Transverse colon (tissue), 4 donors: ENCODE data around the gene EPHA8. TPM values are rescaled to one million over a fixed set of nuclear protein-coding genes. Genes with fewer than 3 reads are reported as not detected.

Experiments used
- DNase-seq: peaks from one replicate; pipeline ENCODE4 v3.0.0-alpha.2; 2019
- H3K27ac ChIP-seq, 4 donors: fragments of 200-600 bp; sonication (generic); 2 replicates each; pipeline ENCODE4 v1.5.1; 2016 to 2018; ENCODE audit warnings: inconsistent platforms in 4 of 4
- H3K27me3 ChIP-seq: fragments of 200-600 bp; sonication (generic); 2 replicates; pipeline ENCODE4 v1.5.1; 2017; ENCODE audit warnings: inconsistent platforms
- H3K36me3 ChIP-seq, 4 donors: fragments of 200-600 bp; sonication (generic); 2 replicates each; pipeline ENCODE4 v1.5.1; 2017 to 2019; ENCODE audit warnings: inconsistent platforms in 4 of 4
- H3K4me1 ChIP-seq, 4 donors: fragments of 200-600 bp; sonication (generic); 2 replicates each; pipeline ENCODE4 v1.5.1; 2017 to 2020; ENCODE audit warnings: inconsistent platforms in 4 of 4
- H3K4me3 ChIP-seq, 4 donors: fragments of 200-600 bp; sonication (generic); 1 replicate in 1 of 4; 2 replicates in 3 of 4; pipeline versions ENCODE4 v1.5.1 to v1.6.1; 2017 to 2019; ENCODE audit warnings: inconsistent platforms in 4 of 4
- H3K9me3 ChIP-seq, 2 donors: fragments of 200-600 bp; sonication (generic); 2 replicates each; pipeline ENCODE4 v1.5.1; 2017 to 2019; ENCODE audit warnings: inconsistent platforms in 2 of 2
- EP300 ChIP-seq: sonication (generic); formaldehyde crosslinking; IDR thresholded peaks from one replicate; pipeline ENCODE4 v1.6.1; 2017; ENCODE audit warnings: antibody characterized with exemption, low read depth
- POLR2A ChIP-seq: fragments of 450-650 bp; IDR thresholded peaks from one replicate; pipeline ENCODE4 v1.6.1; 2016; ENCODE audit warnings: antibody characterized with exemption, mild to moderate bottlenecking, moderate library complexity
- POLR2AphosphoS5 ChIP-seq, 3 donors: sonication (generic); formaldehyde crosslinking; IDR thresholded peaks; one replicate each; pipeline ENCODE4 v1.6.1; 2016; ENCODE audit warnings: antibody characterized with exemption in 3 of 3
- WGBS, 2 donors: methylation state at CpG; one replicate each; pipeline ENCODE4 v1.1.5; 2018; ENCODE audit warnings: low coverage in 1 of 2; 5-methylcytosine and 5-hydroxymethylcytosine counted together
- in situ Hi-C, 4 donors: fragments of 200-750 bp; cut with MboI; loops; one replicate each; pipeline versions ENCODE4 v1.15.0 to v1.15.1; 2017; ENCODE audit warnings: low sequenced_read_pairs in 3 of 4, low pct_ligation_motif_present in 1 of 4, low pct_unique_long_range_greater_than_20kb in 1 of 4
- intact Hi-C: fragments of 100-400 bp; cut with DNase I; formaldehyde crosslinking; loops from one replicate; pipeline ENCODE4 v1.15.1; 2023; ENCODE audit warnings: low total_unique reads
- total RNA-seq, 4 donors: library from RNA; depleted of rRNA; stranded (reverse); fragments of >200 nt; gene quantifications; one replicate each; pipeline ENCODE4 v1.1.0, GENCODE V29; 2016
- TF ChIP-seq, protein P1 (sequence below), 5 experiments: fragments of 200-600 bp in 3 of 5; fragments of 450-650 bp in 2 of 5; sonication (generic) in 3 of 5; IDR thresholded peaks; 1 replicate in 2 of 5; 2 replicates in 3 of 5; pipeline ENCODE4 v1.5.1; 2016 to 2017; ENCODE audit warnings: antibody characterized with exemption in 5 of 5, inconsistent platforms in 3 of 5, mild to moderate bottlenecking in 2 of 5, moderate library complexity in 1 of 5

Gene EPHA8
- total RNA-seq, 4 donors from 2014 or later, result not detected

GRCh38 chr1:22600071-22600816 lies 37.0 kb downstream of the EPHA8 start:
- TF ChIP-seq, protein P1, sequence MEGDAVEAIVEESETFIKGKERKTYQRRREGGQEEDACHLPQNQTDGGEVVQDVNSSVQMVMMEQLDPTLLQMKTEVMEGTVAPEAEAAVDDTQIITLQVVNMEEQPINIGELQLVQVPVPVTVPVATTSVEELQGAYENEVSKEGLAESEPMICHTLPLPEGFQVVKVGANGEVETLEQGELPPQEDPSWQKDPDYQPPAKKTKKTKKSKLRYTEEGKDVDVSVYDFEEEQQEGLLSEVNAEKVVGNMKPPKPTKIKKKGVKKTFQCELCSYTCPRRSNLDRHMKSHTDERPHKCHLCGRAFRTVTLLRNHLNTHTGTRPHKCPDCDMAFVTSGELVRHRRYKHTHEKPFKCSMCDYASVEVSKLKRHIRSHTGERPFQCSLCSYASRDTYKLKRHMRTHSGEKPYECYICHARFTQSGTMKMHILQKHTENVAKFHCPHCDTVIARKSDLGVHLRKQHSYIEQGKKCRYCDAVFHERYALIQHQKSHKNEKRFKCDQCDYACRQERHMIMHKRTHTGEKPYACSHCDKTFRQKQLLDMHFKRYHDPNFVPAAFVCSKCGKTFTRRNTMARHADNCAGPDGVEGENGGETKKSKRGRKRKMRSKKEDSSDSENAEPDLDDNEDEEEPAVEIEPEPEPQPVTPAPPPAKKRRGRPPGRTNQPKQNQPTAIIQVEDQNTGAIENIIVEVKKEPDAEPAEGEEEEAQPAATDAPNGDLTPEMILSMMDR (IDR thresholded peaks at IDR 0.05), result no peak
- TF ChIP-seq EP300 (no peak), POLR2AphosphoS5 (IDR thresholded peaks at IDR 0.05) (no peak), POLR2A (no peak)
- intact Hi-C loops, result no loop called here
- Histone ChIP-seq H3K36me3 (no peaks in the 10 kb centered on the region), H3K27me3 (peaks cover 71% of the 10 kb centered on the region), H3K27ac (no peak overlapping the region), H3K4me1 (no peaks in the 10 kb centered on the region), H3K9me3 (no peaks in the 10 kb centered on the region), H3K4me3 (no peak overlapping the region)
- DNase-seq, result peak; percentile 38
- in situ Hi-C loops, result no loop called here
- WGBS, 2 donors, result 0 to 56% methylated on average over 1 to 22 of the region's 22 CpGs

DNA sequence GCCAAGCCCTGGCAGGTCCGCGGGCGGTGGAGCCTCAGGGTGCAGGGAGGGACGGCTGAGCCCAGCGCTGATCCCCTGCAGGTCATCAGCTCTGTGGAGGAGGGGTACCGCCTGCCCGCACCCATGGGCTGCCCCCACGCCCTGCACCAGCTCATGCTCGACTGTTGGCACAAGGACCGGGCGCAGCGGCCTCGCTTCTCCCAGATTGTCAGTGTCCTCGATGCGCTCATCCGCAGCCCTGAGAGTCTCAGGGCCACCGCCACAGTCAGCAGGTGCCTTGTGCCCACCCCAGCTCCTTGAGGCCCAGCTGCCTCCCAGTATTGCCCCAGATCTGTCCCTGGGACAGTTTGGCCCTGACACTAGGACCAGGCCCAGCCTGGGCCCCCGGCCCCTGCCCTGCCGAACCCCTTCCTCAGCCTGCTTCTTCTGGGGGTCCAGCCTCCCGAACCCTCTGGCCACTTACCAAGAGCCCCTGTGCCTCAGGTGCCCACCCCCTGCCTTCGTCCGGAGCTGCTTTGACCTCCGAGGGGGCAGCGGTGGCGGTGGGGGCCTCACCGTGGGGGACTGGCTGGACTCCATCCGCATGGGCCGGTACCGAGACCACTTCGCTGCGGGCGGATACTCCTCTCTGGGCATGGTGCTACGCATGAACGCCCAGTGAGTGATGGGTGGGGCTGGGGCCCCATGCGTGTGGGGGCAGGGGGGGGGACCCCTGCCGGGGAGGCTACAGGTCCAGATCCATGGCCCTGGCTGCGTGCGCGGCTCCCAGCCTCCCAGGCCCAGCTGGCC lies 37.7 kb downstream of the EPHA8 start:
- peaks cover 70% of the 10 kb centered on the region for H3K27me3 ChIP-seq
- no peaks in the 10 kb centered on the region for H3K4me1 ChIP-seq
- TF ChIP-seq POLR2AphosphoS5 (IDR thresholded peaks at IDR 0.05) (no peak), POLR2A (no peak), EP300 (no peak)
- TF ChIP-seq, protein P1 (IDR thresholded peaks at IDR 0.05), result no peak
- H3K36me3 ChIP-seq, result no peaks in the 10 kb centered on the region
- no peak for DNase-seq
- no peak overlapping the region for H3K27ac ChIP-seq
- H3K9me3 ChIP-seq, result no peaks in the 10 kb centered on the region
- H3K4me3 ChIP-seq, result no peak overlapping the region
- WGBS, 2 donors, result 80% methylated on average over 28 of the region's 39 CpGs; no CpG with 5 or more reads in 1 of the 2 donors
- in situ Hi-C loops, result no loop called here
- intact Hi-C loops, result no loop called here

GRCh38 chr1:22601610-22602009 lies 38.3 kb downstream of the EPHA8 start:
- no peak for DNase-seq
- TF ChIP-seq EP300 (no peak), POLR2A (no peak), POLR2AphosphoS5 (IDR thresholded peaks at IDR 0.05) (no peak)
- TF ChIP-seq, protein P1 (IDR thresholded peaks at IDR 0.05), result no peak
- Histone ChIP-seq H3K36me3 (no peaks in the 10 kb centered on the region), H3K4me1 (no peaks in the 10 kb centered on the region), H3K27me3 (peaks cover 75% of the 10 kb centered on the region), H3K4me3 (no peak overlapping the region), H3K9me3 (no peaks in the 10 kb centered on the region), H3K27ac (no peak overlapping the region)
- in situ Hi-C loops, result no loop called here
- WGBS, 2 donors, result 95% methylated on average over 7 of the region's 12 CpGs; no CpG with 5 or more reads in 1 of the 2 donors
- intact Hi-C loops, result no loop called here

DNA sequence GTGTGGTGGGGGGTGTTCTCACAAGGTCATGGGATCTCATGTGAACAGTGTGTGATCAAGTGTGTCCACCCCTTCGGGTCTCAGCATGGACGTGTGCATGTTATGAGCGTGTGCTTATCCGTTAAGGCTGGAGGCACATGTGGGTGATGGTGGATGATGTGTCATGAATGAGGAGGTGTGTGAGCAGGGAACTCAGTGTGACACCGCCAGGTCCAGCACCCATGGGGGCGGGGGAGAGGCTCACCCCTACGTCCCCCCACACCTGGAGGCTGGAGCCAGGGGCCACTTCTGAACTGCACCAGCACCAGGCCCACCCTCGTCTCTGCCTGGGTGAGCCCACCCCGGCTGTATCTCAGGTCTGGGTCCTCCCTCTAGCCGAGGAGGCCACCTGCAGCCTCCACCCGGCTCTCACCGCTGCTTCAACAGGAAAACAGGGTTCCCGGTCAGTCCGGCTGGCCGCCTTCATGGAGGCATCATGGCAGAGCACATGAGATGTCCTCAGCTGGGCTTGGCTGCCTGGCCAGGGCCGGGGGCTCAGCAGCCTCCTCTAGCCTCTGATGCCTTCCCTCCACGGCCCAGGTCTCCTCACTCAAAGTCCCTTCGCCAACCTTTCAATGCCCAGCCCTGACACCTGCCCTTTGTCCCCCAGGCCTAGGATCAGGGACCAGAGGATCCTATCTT lies 38.9 kb downstream of the EPHA8 start:
- Histone ChIP-seq H3K4me1 (no peaks in the 10 kb centered on the region), H3K9me3 (no peaks in the 10 kb centered on the region), H3K27me3 (peaks cover 81% of the 10 kb centered on the region), H3K27ac (no peak overlapping the region), H3K4me3 (no peak overlapping the region), H3K36me3 (no peaks in the 10 kb centered on the region)
- intact Hi-C loops, result no loop called here
- TF ChIP-seq POLR2A (no peak), POLR2AphosphoS5 (IDR thresholded peaks at IDR 0.05) (no peak), EP300 (no peak)
- TF ChIP-seq, protein P1 (IDR thresholded peaks at IDR 0.05), result no peak
- in situ Hi-C loops, result no loop called here
- no peak for DNase-seq
- WGBS, 2 donors, result 78% methylated on average over 18 of the region's 18 CpGs; no CpG with 5 or more reads in 1 of the 2 donors
